MCF 10A (cell line): ENCODE data around the gene CXCL16. TPM values are rescaled to one million over a fixed set of nuclear protein-coding genes. Genes with fewer than 3 reads are reported as not detected.
A peak's percentile ranks its signal among the peaks of the same experiment; 100 is the strongest.

Experiments used
- BruUV-seq: library from RNA; stranded (reverse); fragments of 400-500 nt; replicated peaks from 2 replicates; lab custom pipeline; 2021; lab: Mats Ljungman, UMichigan
- CTCF ChIA-PET: fragments of 300-600 bp; sonication (Branson Sonifier 250); formaldehyde crosslinking; extraction: SDS; loops from one replicate; lab custom pipeline; 2021; ENCODE audit warnings: antibody characterized with exemption, inconsistent platforms; lab: Yijun Ruan, JAX
- POLR2A ChIA-PET: fragments of 300-600, 350-650 bp; sonication (Branson Sonifier 250); formaldehyde crosslinking; extraction: SDS; loops from one replicate; lab custom pipeline; 2020; ENCODE audit warnings: antibody characterized with exemption, inconsistent platforms; lab: Yijun Ruan, JAX
- DNase-seq: peaks from one replicate; pipeline ENCODE4 v3.0.0-alpha.2; 2018; ENCODE audit not compliant: unreplicated experiment
- H3K27ac Mint-ChIP-seq: one replicate; pipeline ENCODE4 v1.8.0; 2022; ENCODE audit warnings: mild to moderate bottlenecking, low read depth, mixed read lengths; ENCODE audit not compliant: unreplicated experiment
- H3K27me3 Mint-ChIP-seq: one replicate; pipeline ENCODE4 v1.8.0; 2022; ENCODE audit warnings: mixed read lengths; ENCODE audit not compliant: insufficient read depth, unreplicated experiment
- H3K36me3 Mint-ChIP-seq: one replicate; pipeline ENCODE4 v1.8.0; 2022; ENCODE audit warnings: mild to moderate bottlenecking, moderate library complexity, mixed read lengths; ENCODE audit not compliant: insufficient read depth, unreplicated experiment
- H3K4me1 Mint-ChIP-seq: one replicate; pipeline ENCODE4 v1.8.0; 2022; ENCODE audit warnings: mixed read lengths; ENCODE audit not compliant: insufficient read depth, unreplicated experiment
- H3K4me3 Mint-ChIP-seq: one replicate; pipeline ENCODE4 v1.8.0; 2022; ENCODE audit warnings: mild to moderate bottlenecking, moderate library complexity, mixed read lengths; ENCODE audit not compliant: unreplicated experiment
- H3K9me3 Mint-ChIP-seq: one replicate; pipeline ENCODE4 v1.8.0; 2022; ENCODE audit warnings: mixed read lengths; ENCODE audit not compliant: unreplicated experiment
- CTCF ChIP-seq: fragments of 200-600 bp; IDR thresholded peaks from one replicate; pipeline ENCODE4 v1.8.0; 2022; ENCODE audit warnings: antibody characterized with exemption, mild to moderate bottlenecking; ENCODE audit not compliant: unreplicated experiment
- intact Hi-C: fragments of 100-400 bp; cut with micrococcal nuclease; formaldehyde crosslinking; loops from 2 replicates; pipeline ENCODE4 v1.14.1; 2022
- total RNA-seq: library from RNA; stranded (reverse); gene quantifications from 2 replicates; pipeline ENCODE4 v1.2.3, GENCODE V29; 2022

The CXCL16 gene
- total RNA-seq, 1 experiment from 2014 or later: 16.7 TPM

DNA sequence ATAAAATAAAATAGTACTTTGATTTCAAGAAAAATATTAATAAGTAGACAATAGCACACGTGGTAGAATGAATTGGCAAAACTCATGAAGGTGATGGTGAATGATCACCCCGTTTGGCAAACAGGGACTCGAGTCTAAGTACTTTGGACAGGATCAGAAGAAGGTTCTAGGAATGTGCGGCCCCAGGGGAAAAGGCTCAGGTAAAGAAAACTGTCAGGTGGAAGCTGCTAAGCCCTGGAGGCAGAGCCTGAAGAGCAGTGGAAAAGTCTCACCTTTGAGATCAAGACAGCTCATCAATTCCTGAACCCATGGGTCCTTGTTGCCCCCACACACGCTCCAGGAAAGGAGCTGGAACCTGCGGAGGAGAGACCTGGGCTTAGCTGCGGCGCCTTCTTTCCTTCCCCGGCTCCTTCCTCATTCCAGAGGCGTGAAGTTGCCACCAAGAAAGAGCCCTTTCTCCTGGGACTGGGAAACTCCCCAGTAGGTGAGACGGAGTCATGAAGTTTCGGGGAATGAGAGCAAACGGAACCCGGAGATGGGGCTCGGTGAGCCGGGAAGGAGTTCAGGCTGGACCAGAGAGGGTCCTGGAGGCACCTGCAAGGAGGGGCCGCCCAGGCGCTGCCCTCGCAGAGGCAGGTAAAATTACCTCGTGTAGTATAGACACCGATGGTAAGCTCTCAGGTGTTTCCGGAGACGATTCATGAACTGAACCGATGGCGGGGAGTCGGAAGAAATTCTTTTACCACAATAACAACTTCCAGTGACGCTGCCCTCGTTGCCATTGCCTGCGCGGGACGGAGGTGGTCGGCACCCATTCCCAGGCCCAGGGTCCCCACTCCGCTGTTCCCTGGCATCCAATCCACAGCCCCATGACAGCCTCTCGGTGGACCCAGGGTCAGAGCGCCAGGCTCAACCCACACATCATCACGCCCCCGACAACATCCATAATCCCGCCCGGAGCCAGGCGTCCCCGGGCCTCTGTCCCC is 1.3 kb downstream of the CXCL16 start:
- Mint-ChIP-seq H3K4me1 (peaks cover 30% of the 10 kb centered on the region), H3K36me3 (peaks cover 3% of the 10 kb centered on the region), H3K27me3 (no peaks in the 10 kb centered on the region), H3K27ac (peak overlapping the region; percentile 76), H3K4me3 (peak overlapping the region; percentile 73), H3K9me3 (no peaks in the 10 kb centered on the region)
- ChIA-PET CTCF (interaction anchor here (0.6 to 1.2 kb wide), 6 partner anchors 45 to 196 kb away, joined by 3 to 4 read pairs (median 4); no protein-coding TSS in a partner anchor), POLR2A (interaction anchor here (0.6 to 2.7 kb wide), 10 partner anchors 28 to 373 kb away, joined by 3 to 8 read pairs (median 4); partner anchors contain the start of genes ARRB2, CHRNE, PELP1 and ZNF232)
- peak; percentile 45 for DNase-seq
- intact Hi-C loops: no loop called here
- TSS peak; percentile 29 for BruUV-seq
- no peak for TF ChIP-seq CTCF

DNA sequence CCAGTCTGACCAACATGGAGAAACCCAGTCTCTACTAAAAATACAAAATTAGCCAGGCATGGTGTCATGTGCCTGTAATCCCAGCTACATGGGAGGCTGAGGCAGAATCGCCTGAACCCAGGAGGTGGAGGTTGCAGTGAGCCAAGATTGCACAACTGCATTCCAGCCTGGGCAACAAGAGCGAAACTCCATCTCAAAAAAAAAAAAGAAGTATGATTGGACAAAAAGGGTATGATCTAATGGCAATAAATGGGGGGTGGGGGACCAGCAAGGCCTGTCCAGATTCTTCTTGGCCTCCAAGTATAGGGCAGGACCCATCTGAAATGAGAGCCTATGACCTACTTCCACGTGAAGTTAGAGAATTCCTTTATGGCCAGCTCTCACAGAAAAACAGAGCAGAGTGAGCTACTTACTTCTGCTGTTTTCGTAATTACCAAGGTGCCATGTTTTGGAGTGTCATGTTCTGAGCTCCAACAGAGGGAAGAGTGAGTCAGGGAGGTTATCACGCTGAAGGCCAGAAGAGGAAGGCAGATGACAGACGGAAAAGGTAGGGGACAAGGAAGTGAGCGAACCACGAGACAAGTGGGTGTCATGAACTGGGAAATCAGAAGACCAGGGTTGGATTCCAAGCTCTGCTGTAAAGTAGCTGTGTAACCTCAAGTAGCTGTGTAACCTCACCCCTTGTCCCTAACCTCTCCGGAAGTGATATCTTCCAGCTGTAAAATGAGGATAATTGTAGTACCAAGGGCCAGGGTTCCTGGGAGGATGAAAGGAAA is 3.7 kb downstream of the CXCL16 start:
- Mint-ChIP-seq H3K36me3 (peaks cover 20% of the 10 kb centered on the region), H3K9me3 (no peaks in the 10 kb centered on the region), H3K27ac (peak overlapping the region; percentile 17), H3K4me3 (no peak overlapping the region), H3K4me1 (peaks cover 30% of the 10 kb centered on the region), H3K27me3 (no peaks in the 10 kb centered on the region)
- no peak for DNase-seq
- POLR2A ChIA-PET: interaction anchor here (0.7 to 1.7 kb wide), 5 partner anchors 26 to 212 kb away, joined by 3 to 4 read pairs (median 4); partner anchors contain the start of gene PELP1
- intact Hi-C loops: no loop called here
- BruUV-seq: no TSS peak
- TF ChIP-seq CTCF: no peak
- CTCF ChIA-PET: interaction anchor here (0.7 to 2.4 kb wide), 3 partner anchors 52 to 173 kb away, joined by 3 to 8 read pairs (median 3); no protein-coding TSS in a partner anchor

DNA sequence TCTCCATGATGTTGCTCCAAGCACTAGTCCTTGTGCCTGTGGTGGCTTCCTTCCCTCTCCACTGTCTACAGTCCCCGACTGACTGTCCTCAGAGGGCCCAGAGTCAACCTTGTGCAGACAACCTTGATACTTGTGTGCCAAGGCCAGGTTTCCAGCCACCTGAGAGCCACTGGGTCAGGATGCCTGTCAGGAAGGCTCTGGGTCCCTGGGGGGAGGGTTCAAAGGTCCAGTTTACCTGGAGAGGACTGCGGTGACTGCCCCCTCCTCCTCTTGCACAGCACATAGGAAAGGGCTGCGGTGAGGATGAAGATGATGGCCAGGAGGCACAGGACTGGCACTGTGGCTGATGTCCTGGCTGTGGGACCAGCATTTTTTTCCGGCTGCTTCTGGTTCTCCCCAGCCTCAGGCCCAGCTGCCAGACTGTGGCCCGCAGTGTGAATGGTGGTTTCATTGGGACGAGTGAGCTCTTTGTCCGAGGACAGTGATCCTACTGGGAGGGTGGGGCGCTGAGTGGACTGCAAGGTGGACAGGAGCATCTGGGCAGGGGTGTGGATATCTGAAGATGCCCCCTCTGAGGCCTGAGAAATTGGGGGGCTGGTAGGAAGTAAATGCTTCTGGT is 4.8 kb downstream of the CXCL16 start:
- DNase-seq: no peak
- TF ChIP-seq CTCF: no peak
- Mint-ChIP-seq H3K9me3 (no peaks in the 10 kb centered on the region), H3K4me3 (no peak overlapping the region), H3K36me3 (peaks cover 21% of the 10 kb centered on the region), H3K4me1 (peaks cover 29% of the 10 kb centered on the region), H3K27ac (no peak overlapping the region), H3K27me3 (no peaks in the 10 kb centered on the region)
- no TSS peak for BruUV-seq
- CTCF ChIA-PET: interaction anchor here (0.6 to 2.4 kb wide), 7 partner anchors 32 to 123 kb away, joined by 3 to 8 read pairs (median 3); partner anchors contain the start of gene VMO1
- POLR2A ChIA-PET: interaction anchor here (1.2 kb wide), 1 partner anchor 55 kb away, joined by 4 read pairs; no protein-coding TSS in a partner anchor
- intact Hi-C loops: no loop called here
